HG02943 (cell line): ENCODE measurements around the gene PTPN4.
A peak's percentile ranks its signal among the peaks of the same experiment; 100 is the strongest.
"Not testable (repeated sequence)": the region's sequence is repeated elsewhere in the genome, so short reads cannot be mapped to it uniquely, and the experiment has no call there.

ENCODE experiments used
- ATAC-seq: cut with Tn5 transposase; IDR thresholded peaks from one replicate; pipeline ENCODE4 v1.9.1; 2021; ENCODE audit warnings: mild to moderate bottlenecking, low read depth, moderate library complexity; ENCODE audit not compliant: unreplicated experiment

Gene PTPN4

DNA sequence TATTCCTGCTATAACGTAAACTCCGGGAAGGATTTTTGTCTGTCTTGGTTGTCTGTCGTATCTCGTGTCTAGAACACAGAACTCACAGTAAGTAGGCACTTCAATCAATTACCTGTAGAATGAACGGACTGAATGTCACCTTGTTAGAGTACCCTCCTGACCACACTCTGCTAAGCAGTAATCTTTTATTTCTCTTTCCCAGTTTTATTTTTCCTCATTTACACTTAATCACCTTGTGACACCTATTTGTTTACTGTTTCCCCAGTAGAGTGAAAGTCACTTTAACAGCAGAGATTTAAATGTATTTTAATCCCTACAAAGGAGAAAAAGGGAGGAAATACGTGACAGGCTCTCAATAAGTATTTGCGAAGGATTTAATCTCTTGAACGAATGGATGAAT is 252.6 kb downstream of the PTPN4 start:
- ATAC-seq, result no peak

DNA sequence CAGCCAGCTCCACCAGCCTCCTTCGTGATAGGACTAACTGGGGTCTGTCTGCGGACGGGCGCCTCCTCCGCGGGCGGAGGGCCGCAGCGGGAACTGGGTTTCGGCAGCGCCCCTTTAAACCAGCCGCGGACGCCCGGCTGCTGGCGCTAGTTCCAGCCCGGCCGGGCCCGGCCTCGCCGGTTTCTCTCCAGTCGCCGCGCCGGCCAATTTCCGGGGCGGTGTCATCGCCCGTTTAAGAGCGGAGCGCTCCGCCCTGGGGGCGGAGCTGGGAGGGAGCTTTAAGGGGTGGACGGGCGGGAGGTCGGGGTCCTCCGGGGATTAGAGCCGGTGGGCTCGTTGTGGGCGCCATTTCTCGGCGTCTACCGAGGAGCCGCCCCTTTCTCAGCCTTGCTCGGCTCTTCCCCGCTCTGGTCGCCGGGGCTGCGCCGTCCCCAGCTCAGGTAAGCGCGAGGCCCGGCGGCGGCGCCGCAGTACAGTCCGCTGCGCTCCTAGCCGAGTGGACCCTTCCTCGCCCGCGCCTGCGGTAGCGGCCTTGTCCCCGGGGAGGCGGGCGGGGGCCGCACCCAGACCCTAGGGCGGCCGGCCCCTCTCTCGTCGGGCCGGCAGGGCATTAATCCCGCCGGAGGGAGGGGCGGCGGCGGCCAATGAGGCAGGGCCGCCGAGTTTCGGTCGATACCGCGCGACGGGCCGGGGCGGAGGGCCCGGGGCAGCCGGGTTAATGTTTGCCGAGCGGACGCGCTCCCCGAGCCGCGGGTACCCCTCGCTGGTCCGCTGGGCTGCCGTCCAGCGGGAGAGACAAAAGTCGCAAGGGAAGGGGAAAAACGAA is 253.3 kb downstream of the PTPN4 start, which contains the start of gene EPB41L5:
Gene EPB41L5 (plus strand): TSS at position 307 of the 826 bp plus-strand sequence. CDS start 6,008 bp downstream, outside the sequence.
- peak; percentile 91 for ATAC-seq

DNA sequence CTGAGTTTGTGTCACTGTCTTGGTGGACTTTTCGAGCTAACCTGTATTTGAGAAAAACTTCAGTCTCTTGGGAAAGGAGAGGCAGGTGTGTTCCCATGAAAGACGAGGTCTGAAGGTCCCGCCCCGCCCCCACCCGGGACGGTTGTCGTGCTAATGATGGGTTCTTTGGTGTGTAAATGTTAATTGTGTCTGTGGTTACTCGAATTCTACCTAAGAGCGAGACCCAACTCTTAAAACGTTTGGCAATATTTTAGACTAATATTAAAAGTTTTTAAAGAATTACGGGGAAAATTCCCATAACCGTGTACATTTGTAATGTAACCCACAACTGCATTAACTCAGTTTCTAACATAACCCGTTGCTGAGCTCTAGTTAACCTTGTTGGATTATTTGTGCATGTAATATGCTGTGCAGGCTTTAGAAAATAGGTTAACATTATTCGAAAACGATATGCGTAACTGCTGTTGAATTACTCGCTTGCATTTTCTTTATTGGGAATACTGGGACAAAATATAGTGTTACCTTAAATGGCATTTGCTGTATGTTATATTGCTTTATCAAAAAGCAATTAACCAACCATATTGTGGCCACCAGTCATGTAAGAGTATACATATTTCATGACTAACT is 254.0 kb downstream of the PTPN4 start:
- no peak for ATAC-seq

DNA sequence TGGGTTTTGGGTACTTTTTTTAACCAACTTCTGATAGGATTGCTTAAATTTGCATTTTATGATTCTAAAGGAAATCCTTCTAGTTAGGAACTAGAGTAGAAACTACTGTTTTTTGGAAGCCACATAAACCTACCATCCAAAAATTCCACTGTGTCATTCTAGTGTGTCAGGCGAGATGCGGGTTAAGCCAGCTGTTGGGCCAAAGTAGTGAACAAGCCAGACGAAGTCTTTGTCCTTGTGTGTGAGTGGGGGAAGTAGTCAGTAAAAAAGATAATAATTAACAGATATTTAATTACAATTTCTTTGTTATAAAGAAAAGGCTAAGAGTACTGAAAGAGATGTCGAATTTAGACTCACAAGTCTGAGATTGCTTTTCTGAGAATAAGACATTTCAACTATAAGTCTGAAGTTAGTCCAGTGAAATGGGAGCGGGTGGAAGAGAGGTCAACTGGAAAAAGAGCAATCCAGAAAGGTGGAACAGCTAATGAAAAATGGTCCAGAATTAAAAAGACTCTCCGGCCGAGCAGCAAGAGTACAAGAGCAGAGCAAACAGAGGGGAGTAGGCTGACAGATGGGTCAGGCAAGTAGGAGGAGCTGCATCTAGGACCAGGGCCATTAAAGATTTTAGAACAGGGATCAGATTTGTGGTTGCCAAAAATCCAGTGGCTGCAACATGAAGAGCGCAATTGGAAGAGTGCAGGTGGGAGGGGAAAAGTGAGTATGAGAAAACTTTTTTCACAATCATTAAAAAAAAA is 254.7 kb downstream of the PTPN4 start:
- no peak for ATAC-seq

DNA sequence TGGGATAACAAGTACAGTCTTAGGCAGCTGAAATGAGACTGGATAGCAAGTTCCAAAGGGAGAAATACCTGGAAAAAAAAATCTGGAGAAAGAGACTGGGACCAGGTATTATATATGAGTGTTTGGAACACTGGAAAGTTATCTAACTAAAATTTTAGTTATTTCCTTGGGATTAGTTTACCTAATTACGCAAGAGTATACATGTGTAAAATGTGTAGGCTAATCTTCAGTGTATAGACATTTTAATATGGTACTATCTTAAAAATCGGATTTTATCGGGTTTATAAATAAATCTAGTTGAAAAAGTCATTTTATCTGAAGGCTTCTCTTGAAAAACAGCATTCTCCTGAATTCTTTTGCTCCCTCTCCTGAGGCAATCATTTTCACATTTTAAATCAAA is 257.1 kb downstream of the PTPN4 start:
- no peak for ATAC-seq

DNA sequence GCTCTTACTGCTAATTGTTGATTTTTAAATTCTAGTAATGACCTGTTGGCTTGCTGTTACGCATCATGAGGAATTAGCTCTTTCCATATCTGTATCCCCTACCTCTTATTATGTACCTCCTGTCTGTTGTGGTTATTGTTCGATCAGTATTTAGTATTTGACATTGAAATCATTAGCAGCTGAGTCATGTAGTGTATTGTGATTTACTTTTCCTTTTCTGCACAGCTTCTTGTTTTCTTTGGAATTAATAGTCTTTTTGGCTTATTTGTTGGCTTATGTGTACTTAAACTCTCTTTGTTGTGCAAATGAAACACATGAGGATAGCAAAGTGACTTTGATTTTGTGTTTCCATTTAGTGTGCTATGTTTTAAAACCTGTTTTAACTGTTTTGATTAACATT is 257.5 kb downstream of the PTPN4 start:
- no peak for ATAC-seq

DNA sequence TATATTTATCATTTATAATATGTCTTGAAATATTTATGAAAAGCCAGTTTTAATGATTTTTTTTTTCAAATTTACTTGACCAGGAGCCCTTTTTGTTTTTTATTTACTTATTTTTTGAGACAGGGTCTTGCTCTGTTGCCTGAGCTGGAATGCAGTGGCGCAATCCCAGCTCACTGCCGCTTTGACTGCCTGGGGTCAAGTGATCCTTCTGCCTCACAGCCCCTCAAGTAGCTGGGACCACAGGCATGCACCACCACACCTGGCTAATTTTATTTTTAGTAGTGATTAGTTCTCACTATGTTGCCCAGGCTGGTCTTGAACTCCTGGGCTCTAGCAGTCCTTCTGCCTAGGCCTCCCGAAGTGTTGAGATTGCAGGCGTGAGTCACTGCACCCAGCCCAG is 258.8 kb downstream of the PTPN4 start:
- ATAC-seq, result no peak

DNA sequence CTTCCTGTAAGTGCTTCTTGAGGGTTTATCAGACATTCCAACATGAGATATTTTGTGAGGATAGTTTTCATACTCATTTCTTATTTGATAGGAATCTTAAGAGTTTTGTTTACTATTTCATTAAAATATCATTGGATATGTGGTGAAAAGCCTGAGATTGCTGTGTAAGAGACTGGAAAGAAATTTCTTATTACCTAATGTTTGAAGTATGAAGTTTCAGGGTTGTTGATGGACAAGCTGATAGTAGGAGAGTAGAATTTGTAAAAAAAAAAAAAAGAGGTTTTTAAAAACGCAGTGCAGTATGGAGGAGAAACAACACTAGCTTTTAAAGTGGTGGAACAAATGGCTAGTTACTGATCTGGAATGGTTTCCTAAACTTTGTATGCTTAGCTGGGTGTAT is 260.8 kb downstream of the PTPN4 start:
- no peak for ATAC-seq

DNA sequence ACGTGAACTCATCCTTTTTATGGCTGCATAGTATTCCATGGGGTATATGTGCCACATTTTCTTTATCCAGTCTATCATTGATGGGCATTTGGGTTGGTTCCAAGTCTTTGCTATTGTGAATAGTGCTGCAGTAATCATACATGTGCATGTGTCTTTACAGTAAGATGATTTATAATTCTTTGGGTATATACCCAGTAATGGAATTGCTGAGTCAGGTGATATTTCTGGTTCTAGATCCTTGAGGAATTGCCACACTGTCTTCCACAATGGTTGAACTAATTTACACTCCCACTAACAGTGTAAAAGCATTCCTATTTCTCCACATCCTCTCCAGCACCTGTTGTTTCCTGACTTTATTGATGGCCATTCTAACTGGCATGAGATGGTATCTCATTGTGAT is 262.8 kb downstream of the PTPN4 start:
- not testable (repeated sequence) for ATAC-seq

DNA sequence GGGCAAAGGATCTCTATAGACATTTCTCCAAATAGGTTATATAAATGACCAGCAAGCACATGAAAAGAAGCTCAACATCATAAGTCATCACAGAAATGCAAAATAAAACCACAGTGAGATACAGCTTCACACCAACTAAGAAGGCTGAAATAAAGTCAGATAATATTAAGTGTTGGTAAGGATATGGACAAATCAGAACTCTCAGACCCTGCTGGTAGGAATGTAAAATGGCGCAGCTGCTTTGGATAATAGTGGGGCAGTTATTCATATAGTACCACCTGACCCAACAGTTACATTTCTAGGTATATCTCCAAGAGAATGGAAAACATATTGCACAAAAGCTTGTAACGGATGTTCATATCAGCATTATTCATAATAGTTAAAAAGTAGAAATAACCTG is 267.2 kb downstream of the PTPN4 start:
- ATAC-seq, result no peak

DNA sequence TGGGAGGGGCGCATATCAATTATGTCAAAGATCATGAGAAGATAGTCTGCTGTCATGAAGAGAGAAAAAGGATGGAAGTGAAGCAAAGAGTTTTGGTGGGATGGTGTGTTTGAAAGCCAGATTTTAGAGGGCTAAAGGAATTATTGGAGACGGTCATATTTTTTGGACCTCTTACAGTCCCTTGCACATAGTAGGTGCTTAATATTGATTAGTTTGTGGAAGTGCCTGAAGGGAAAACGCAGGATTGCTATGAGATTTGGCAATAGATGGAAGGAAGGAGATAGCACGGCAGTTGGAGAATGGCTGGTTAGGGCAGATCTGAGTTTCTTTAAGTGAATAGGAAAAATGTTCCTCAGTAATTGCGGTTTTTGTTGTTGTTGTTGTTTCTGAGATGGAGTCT is 269.1 kb downstream of the PTPN4 start:
- no peak for ATAC-seq

DNA sequence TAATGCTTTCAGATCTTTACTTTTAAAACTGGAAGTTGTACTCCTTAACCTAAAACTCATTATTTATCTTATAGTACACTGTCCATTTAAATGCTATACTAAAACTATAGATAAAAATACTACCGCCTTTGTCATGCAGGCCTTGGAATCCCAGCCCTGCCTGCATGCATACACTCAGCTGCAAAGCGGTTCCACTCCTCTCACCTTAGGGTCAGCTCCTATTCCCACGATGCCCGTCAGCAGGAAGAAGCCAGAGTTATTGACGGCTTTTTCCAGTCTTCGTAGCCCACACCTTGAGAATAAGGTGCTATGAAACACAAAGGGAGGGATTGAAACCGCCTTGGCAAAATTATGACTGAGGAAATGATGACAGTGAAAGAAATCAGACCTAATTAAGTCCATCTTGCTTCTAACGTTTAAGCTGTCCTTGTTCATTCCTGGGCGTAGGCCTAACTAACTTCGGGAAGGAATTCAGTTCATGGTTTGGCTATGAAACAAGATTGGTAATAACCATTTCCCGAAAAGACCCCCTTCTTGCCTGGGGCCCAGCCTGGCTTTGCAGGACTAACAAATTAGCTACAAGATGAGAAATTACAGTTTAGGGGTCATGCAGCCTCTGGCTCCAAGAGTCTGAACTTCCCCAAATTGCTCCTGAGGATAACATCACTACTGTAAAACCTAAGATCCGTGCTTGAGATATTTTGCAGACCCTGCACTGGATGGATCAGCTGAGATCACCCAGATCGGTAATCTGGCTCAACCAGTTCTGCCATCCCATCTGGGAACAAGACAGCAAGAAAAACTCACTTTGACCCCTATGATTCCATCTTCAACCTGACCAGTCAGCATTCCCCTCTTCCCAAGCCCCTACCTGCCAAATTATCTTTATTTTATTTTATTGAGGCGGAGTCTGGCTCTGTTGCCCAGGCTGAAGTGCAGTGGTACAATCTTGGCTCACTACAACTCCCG is 270.2 kb downstream of the PTPN4 start:
- ATAC-seq, result no peak

DNA sequence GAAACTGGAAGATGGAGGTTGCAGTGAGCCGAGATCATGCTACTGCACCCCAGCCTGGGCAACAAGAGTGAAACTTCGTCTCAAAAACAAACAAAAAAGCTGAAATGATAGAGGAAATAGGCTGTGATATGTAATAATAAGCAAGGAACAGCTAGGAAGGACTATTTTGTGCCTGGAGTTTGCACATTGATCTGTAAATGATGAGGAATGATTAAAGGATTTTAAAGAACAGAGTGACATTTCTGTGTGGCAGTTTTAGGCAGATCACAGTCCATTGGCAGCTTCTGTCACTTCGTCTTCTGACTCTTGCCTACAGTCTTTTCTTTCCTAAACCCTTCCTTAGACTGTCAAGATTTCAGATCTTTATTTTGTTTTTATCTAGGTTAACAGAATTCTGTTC is 272.6 kb downstream of the PTPN4 start:
- no peak for ATAC-seq
